ENCODE results near the gene GRPR.

GRPR gene

DNA sequence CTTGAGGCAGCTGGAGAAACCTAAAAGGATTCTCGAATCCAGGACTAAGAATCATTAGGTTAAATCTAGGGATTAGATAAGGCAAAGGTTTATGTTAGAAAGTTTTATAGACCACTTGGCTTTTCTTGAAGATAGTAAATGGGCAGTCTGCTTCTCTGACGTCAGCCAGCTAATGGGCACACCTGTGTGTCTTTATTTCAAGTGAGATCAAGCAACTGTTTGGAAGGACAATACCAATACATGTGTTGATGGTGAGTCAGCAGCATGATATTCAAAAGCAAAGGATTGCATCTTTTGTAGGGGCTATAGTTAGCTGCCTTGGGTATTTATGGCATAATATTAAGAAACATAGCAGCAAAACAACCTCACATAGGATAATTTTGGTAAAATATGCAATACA, 46.5 kb upstream of the GRPR start (continued):
- TF ChIP-seq, protein P1, sequence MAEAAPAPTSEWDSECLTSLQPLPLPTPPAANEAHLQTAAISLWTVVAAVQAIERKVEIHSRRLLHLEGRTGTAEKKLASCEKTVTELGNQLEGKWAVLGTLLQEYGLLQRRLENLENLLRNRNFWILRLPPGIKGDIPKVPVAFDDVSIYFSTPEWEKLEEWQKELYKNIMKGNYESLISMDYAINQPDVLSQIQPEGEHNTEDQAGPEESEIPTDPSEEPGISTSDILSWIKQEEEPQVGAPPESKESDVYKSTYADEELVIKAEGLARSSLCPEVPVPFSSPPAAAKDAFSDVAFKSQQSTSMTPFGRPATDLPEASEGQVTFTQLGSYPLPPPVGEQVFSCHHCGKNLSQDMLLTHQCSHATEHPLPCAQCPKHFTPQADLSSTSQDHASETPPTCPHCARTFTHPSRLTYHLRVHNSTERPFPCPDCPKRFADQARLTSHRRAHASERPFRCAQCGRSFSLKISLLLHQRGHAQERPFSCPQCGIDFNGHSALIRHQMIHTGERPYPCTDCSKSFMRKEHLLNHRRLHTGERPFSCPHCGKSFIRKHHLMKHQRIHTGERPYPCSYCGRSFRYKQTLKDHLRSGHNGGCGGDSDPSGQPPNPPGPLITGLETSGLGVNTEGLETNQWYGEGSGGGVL (tag by site-specific recombination; IDR thresholded peaks at IDR 0.05): no peak
- no peak for TF ChIP-seq ZNF548 (tag by site-specific recombination; IDR thresholded peaks at IDR 0.05)

DNA sequence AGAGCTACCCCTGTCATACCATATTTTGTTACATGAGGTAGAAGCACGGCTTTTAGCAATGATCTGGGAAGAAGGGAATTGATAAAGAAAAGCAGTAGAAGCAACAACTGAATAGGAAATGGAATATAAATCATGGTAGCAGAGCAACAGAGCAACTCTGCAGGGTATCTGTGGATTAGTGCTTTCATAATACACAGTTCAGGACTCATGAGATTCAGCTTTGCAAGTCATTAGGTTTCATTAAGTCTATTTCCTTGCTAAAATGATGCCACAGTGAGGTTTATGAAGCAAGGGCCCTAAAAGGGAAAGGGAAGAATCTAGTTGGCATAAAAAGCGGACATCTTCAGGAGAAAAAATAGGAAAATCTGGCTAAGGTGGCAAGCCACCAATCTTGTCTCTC, 45.6 kb upstream of the GRPR start:
- ChIA-PET POLR2A (no interaction called here), CTCF (interaction anchor here (0.6 to 0.9 kb wide), 3 partner anchors 18 to 1333 kb away, joined by 3 to 4 read pairs (median 3); no protein-coding TSS in a partner anchor)

More for the DNA sequence above, 45.6 kb upstream of the GRPR start:
- no peak overlapping the region for H3K27ac ChIP-seq (ENCODE audit: extremely low read depth, low read depth, low read length)
- H3K36me3 ChIP-seq (ENCODE audit: control insufficient read depth in 2 of 2, insufficient read depth in 1 of 2, low read length in 2 of 2): no peaks in the 10 kb centered on the region
- TF ChIP-seq, protein P2, sequence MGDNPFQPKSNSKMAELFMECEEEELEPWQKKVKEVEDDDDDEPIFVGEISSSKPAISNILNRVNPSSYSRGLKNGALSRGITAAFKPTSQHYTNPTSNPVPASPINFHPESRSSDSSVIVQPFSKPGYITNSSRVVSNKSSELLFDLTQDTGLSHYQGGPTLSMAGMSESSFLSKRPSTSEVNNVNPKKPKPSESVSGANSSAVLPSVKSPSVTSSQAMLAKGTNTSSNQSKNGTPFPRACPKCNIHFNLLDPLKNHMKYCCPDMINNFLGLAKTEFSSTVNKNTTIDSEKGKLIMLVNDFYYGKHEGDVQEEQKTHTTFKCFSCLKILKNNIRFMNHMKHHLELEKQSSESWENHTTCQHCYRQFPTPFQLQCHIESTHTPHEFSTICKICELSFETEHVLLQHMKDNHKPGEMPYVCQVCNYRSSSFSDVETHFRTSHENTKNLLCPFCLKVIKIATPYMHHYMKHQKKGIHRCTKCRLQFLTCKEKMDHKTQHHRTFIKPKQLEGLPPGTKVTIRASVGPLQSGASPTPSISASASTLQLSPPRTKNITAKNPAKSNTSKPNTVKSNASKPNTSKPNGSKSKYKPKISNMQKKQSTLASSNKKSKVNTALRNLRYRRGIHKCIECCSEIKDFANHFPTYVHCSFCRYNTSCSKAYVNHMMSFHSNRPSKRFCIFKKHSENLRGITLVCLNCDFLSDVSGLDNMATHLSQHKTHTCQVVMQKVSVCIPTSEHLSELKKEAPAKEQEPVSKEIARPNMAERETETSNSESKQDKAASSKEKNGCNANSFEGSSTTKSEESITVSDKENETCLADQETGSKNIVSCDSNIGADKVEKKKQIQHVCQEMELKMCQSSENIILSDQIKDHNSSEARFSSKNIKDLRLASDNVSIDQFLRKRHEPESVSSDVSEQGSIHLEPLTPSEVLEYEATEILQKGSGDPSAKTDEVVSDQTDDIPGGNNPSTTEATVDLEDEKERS (tag by site-specific recombination; IDR thresholded peaks at IDR 0.05): no peak
- no peak for TF ChIP-seq ZNF791 (tag by site-specific recombination; IDR thresholded peaks at IDR 0.05)
- no peak for TF ChIP-seq PRDM1 (tag by site-specific recombination; IDR thresholded peaks at IDR 0.05)
- TF ChIP-seq, protein P3, sequence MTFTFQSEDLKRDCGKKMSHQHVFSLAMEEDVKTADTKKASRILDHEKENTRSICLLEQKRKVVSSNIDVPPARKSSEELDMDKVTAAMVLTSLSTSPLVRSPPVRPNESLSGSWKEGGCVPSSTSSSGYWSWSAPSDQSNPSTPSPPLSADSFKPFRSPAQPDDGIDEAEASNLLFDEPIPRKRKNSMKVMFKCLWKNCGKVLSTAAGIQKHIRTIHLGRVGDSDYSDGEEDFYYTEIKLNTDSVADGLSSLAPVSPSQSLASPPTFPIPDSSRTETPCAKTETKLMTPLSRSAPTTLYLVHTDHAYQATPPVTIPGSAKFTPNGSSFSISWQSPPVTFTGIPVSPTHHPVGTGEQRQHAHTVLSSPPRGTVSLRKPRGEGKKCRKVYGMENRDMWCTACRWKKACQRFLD (tag by site-specific recombination; IDR thresholded peaks at IDR 0.05): no peak
- TF ChIP-seq ZNF211 (tag by site-specific recombination; IDR thresholded peaks at IDR 0.05; ENCODE audit: low read depth): no peak
- no peak for TF ChIP-seq ZNF473 (tag by site-specific recombination; IDR thresholded peaks at IDR 0.05)
- TF ChIP-seq, protein P4, sequence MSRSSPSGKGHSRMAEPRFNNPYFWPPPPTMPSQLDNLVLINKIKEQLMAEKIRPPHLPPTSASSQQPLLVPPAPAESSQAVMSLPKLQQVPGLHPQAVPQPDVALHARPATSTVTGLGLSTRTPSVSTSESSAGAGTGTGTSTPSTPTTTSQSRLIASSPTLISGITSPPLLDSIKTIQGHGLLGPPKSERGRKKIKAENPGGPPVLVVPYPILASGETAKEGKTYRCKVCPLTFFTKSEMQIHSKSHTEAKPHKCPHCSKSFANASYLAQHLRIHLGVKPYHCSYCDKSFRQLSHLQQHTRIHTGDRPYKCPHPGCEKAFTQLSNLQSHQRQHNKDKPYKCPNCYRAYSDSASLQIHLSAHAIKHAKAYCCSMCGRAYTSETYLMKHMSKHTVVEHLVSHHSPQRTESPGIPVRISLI (tag by site-specific recombination; IDR thresholded peaks at IDR 0.05): no peak
- no peak for TF ChIP-seq ZNF157 (tag by site-specific recombination; IDR thresholded peaks at IDR 0.05)
- TF ChIP-seq HOXD13 (CRISPR knock-in tag; IDR thresholded peaks at IDR 0.05; ENCODE audit: borderline replicate concordance): no peak
- no peak for TF ChIP-seq BCL11B (tag by site-specific recombination; IDR thresholded peaks at IDR 0.05; ENCODE audit: low read depth)
- TF ChIP-seq, protein P5, sequence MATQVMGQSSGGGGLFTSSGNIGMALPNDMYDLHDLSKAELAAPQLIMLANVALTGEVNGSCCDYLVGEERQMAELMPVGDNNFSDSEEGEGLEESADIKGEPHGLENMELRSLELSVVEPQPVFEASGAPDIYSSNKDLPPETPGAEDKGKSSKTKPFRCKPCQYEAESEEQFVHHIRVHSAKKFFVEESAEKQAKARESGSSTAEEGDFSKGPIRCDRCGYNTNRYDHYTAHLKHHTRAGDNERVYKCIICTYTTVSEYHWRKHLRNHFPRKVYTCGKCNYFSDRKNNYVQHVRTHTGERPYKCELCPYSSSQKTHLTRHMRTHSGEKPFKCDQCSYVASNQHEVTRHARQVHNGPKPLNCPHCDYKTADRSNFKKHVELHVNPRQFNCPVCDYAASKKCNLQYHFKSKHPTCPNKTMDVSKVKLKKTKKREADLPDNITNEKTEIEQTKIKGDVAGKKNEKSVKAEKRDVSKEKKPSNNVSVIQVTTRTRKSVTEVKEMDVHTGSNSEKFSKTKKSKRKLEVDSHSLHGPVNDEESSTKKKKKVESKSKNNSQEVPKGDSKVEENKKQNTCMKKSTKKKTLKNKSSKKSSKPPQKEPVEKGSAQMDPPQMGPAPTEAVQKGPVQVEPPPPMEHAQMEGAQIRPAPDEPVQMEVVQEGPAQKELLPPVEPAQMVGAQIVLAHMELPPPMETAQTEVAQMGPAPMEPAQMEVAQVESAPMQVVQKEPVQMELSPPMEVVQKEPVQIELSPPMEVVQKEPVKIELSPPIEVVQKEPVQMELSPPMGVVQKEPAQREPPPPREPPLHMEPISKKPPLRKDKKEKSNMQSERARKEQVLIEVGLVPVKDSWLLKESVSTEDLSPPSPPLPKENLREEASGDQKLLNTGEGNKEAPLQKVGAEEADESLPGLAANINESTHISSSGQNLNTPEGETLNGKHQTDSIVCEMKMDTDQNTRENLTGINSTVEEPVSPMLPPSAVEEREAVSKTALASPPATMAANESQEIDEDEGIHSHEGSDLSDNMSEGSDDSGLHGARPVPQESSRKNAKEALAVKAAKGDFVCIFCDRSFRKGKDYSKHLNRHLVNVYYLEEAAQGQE (tag by site-specific recombination; IDR thresholded peaks at IDR 0.05): no peak
- no peaks in the 10 kb centered on the region for H3K4me1 ChIP-seq (ENCODE audit: control insufficient read depth, insufficient read depth, low read length)
- no peaks in the 10 kb centered on the region for H3K9me3 ChIP-seq (ENCODE audit: control insufficient read depth, insufficient read depth, low read depth, low read length)
- H3K4me3 ChIP-seq (ENCODE audit: low read depth, low read length): no peak overlapping the region
